Neural cell (in vitro differentiated cells): ENCODE measurements around the gene SPTB. TPM values are rescaled to one million over a fixed set of nuclear protein-coding genes. Genes with fewer than 3 reads are reported as not detected.

Experiments
- H2AFZ ChIP-seq: fragments of 200-600, 300-800 bp; sonication (generic), shearing (Covaris generic); 2 replicates; pipeline ENCODE4 v1.6.0; 2014; ENCODE audit warnings: low read depth, mild to moderate bottlenecking, antibody characterized with exemption, low read length, moderate library complexity
- H3F3A ChIP-seq: fragments of 200-600 bp; shearing (Covaris generic); 2 replicates; pipeline ENCODE4 v1.6.1; 2016; ENCODE audit warnings: mild to moderate bottlenecking, moderate library complexity, mixed read lengths, antibody characterized with exemption, low read length; ENCODE audit not compliant: insufficient read depth, poor library complexity, severe bottlenecking
- H3K27ac ChIP-seq: fragments of 200-600, 300-800 bp; sonication (generic), shearing (Covaris generic); 2 replicates; pipeline ENCODE4 v1.5.1; 2014; ENCODE audit warnings: mild to moderate bottlenecking, low read length, moderate library complexity
- H3K27me3 ChIP-seq: fragments of 300-800, 200-600 bp; sonication (generic), shearing (Covaris generic); 2 replicates; pipeline ENCODE4 v1.6.0; 2014; ENCODE audit warnings: mild to moderate bottlenecking, low read depth, low read length, moderate library complexity; ENCODE audit not compliant: insufficient read depth
- H3K36me3 ChIP-seq: fragments of 300-800, 200-600 bp; sonication (generic), shearing (Covaris generic); 2 replicates; pipeline ENCODE4 v1.5.1; 2014; ENCODE audit warnings: mild to moderate bottlenecking, antibody characterized with exemption, low read length, moderate library complexity; ENCODE audit not compliant: insufficient read depth
- H3K4me2 ChIP-seq: fragments of 300-800, 200-600 bp; sonication (generic), shearing (Covaris generic); 2 replicates; pipeline ENCODE4 v1.6.0; 2014; ENCODE audit warnings: mild to moderate bottlenecking, low read length
- H3K4me3 ChIP-seq: fragments of 300-800, 200-600 bp; sonication (generic), shearing (Covaris generic); 2 replicates; pipeline ENCODE4 v1.5.1; 2014; ENCODE audit warnings: mild to moderate bottlenecking, low read length, moderate library complexity
- H3K79me2 ChIP-seq: fragments of 200-600 bp; shearing (Covaris generic); replicated peaks from 2 replicates; pipeline ENCODE4 v1.6.0; 2014; ENCODE audit warnings: mild to moderate bottlenecking, low read length, moderate library complexity; ENCODE audit not compliant: insufficient read depth
- H3K9ac ChIP-seq: fragments of 300-800, 200-600 bp; sonication (generic), shearing (Covaris generic); 2 replicates; pipeline ENCODE4 v1.6.1; 2016; ENCODE audit warnings: mild to moderate bottlenecking, low read length, mixed read lengths
- H3K9me2 ChIP-seq: fragments of 200-600 bp; shearing (Covaris generic); 2 replicates; pipeline ENCODE4 v1.6.1; 2016; ENCODE audit warnings: mild to moderate bottlenecking, low read length, mixed read lengths; ENCODE audit not compliant: insufficient read depth
- H3K9me3 ChIP-seq: fragments of 200-600, 300-800 bp; sonication (generic), shearing (Covaris generic); 2 replicates; pipeline ENCODE4 v1.6.1; 2016; ENCODE audit warnings: mild to moderate bottlenecking, mixed run types, low read length, moderate library complexity, mixed read lengths
- H4K20me1 ChIP-seq: fragments of 200-600 bp; shearing (Covaris generic); 2 replicates; pipeline ENCODE4 v1.6.1; 2016; ENCODE audit warnings: mild to moderate bottlenecking, mixed run types; ENCODE audit not compliant: insufficient read depth
- CTCF ChIP-seq: fragments of 450-650 bp; IDR thresholded peaks from 2 replicates; pipeline ENCODE4 v1.5.1; 2014; ENCODE audit warnings: antibody characterized with exemption, mild to moderate bottlenecking, moderate library complexity; ENCODE audit not compliant: poor library complexity, severe bottlenecking
- EP300 ChIP-seq: fragments of 450-650 bp; conservative IDR thresholded peaks from 2 replicates; pipeline ENCODE4 v1.6.1; 2014; ENCODE audit warnings: antibody characterized with exemption, mild to moderate bottlenecking, moderate library complexity; ENCODE audit not compliant: poor library complexity, severe bottlenecking
- EZH2 ChIP-seq: fragments of 200-600, 300-800 bp; shearing (Covaris generic), sonication (generic); IDR thresholded peaks from 2 replicates; pipeline ENCODE4 v1.6.1; 2014; ENCODE audit warnings: antibody characterized with exemption, low read length, borderline replicate concordance, mild to moderate bottlenecking; ENCODE audit not compliant: insufficient read depth, poor library complexity, severe bottlenecking
- MXI1 ChIP-seq: fragments of 450-650 bp; conservative IDR thresholded peaks from 2 replicates; pipeline ENCODE4 v1.6.1; 2014; ENCODE audit warnings: antibody characterized with exemption, mild to moderate bottlenecking; ENCODE audit not compliant: poor library complexity, severe bottlenecking
- POLR2AphosphoS5 ChIP-seq: IDR thresholded peaks from 2 replicates; pipeline ENCODE4 v1.6.1; 2012
- RAD21 ChIP-seq: fragments of 450-650 bp; conservative IDR thresholded peaks from 2 replicates; pipeline ENCODE4 v1.6.1; 2014; ENCODE audit warnings: antibody characterized with exemption, mild to moderate bottlenecking, moderate library complexity
- SMC3 ChIP-seq: fragments of 450-650 bp; conservative IDR thresholded peaks from 2 replicates; pipeline ENCODE4 v1.6.1; 2014; ENCODE audit warnings: antibody characterized with exemption, mild to moderate bottlenecking, moderate library complexity; ENCODE audit not compliant: poor library complexity
- TAF1 ChIP-seq: IDR thresholded peaks from 2 replicates; pipeline ENCODE4 v1.6.1; 2012; ENCODE audit warnings: low read depth
- polyA plus RNA-seq: library from polyadenylated mRNA; depleted of rRNA; stranded (reverse); fragments of >200 nt; gene quantifications from 2 replicates; pipeline ENCODE4 v1.2.3, GENCODE V29; 2014
- TF ChIP-seq, protein P1 (sequence below): IDR thresholded peaks from 2 replicates; pipeline ENCODE4 v1.6.1; 2012; ENCODE audit warnings: borderline replicate concordance

Gene SPTB
- polyA plus RNA-seq, 1 donor from 2014 or later, result 1.9 TPM

DNA sequence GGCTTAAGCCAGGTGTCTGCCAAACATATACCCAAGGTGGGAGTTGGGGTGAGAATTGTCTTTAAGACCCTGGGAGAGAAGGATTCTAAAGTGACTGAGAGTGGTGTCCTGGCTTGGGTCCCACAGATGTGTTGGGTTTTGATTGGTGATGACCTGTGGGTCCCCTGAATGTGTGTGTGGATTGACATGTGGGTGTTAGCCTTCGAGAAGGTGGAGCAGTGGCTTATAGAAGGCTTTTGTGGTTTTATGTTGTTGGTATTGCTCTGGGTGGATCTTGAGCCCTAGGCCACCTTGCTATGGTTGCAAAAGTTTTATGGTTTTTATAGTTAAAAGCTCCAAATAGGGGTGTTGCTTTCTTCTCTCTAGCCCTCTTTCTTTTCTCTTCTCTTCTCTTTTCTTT lies 145.8 kb downstream of the SPTB start:
- Histone ChIP-seq H3K36me3 (peaks cover 15% of the 10 kb centered on the region), H3K4me2 (no peak overlapping the region), H2AFZ (no peak overlapping the region), H3K27me3 (no peaks in the 10 kb centered on the region), H3F3A (no peaks in the 10 kb centered on the region), H3K4me3 (no peak overlapping the region), H3K9me3 (no peaks in the 10 kb centered on the region), H4K20me1 (no peaks in the 10 kb centered on the region), H3K27ac (no peak overlapping the region), H3K9ac (no peak overlapping the region), H3K9me2 (no peaks in the 10 kb centered on the region), H3K79me2 (no peaks in the 10 kb centered on the region)
- TF ChIP-seq MXI1, result no peak
- TF ChIP-seq, protein P1, sequence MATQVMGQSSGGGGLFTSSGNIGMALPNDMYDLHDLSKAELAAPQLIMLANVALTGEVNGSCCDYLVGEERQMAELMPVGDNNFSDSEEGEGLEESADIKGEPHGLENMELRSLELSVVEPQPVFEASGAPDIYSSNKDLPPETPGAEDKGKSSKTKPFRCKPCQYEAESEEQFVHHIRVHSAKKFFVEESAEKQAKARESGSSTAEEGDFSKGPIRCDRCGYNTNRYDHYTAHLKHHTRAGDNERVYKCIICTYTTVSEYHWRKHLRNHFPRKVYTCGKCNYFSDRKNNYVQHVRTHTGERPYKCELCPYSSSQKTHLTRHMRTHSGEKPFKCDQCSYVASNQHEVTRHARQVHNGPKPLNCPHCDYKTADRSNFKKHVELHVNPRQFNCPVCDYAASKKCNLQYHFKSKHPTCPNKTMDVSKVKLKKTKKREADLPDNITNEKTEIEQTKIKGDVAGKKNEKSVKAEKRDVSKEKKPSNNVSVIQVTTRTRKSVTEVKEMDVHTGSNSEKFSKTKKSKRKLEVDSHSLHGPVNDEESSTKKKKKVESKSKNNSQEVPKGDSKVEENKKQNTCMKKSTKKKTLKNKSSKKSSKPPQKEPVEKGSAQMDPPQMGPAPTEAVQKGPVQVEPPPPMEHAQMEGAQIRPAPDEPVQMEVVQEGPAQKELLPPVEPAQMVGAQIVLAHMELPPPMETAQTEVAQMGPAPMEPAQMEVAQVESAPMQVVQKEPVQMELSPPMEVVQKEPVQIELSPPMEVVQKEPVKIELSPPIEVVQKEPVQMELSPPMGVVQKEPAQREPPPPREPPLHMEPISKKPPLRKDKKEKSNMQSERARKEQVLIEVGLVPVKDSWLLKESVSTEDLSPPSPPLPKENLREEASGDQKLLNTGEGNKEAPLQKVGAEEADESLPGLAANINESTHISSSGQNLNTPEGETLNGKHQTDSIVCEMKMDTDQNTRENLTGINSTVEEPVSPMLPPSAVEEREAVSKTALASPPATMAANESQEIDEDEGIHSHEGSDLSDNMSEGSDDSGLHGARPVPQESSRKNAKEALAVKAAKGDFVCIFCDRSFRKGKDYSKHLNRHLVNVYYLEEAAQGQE, result no peak
- no peak for TF ChIP-seq TAF1
- no peak for TF ChIP-seq RAD21
- no peak for TF ChIP-seq POLR2AphosphoS5
- TF ChIP-seq EZH2, result no peak

DNA sequence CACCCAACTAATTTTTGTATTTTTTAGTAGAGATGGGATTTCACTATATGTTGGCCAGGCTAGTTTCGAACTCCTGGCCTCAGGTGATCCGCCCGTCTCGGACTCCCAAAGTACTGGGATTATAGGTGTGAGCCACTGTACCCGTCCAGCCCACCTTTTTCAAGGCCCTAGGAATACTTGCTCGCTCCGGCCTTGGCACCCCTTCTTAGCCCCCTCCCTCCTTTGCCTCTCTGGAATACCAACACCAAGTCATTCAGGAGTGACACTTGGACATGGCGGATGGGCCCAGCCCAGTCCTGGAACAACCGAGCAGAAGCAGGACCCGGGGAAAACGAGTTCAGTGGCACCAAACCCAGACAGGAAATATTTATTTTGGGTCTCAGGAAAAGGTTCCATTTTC lies 146.4 kb downstream of the SPTB start:
- H2AFZ ChIP-seq, result no peak overlapping the region
- H3K27me3 ChIP-seq, result no peaks in the 10 kb centered on the region
- H3K9me3 ChIP-seq, result no peaks in the 10 kb centered on the region
- no peaks in the 10 kb centered on the region for H3K9me2 ChIP-seq
- TF ChIP-seq CTCF (no peak), POLR2AphosphoS5 (no peak), TAF1 (no peak), MXI1 (no peak), EP300 (no peak), RAD21 (no peak), SMC3 (no peak), EZH2 (no peak)
- TF ChIP-seq, protein P1, result no peak
- H3K27ac ChIP-seq, result no peak overlapping the region
- no peaks in the 10 kb centered on the region for H3K79me2 ChIP-seq
- no peak overlapping the region for H3K9ac ChIP-seq
- H3K4me3 ChIP-seq, result no peak overlapping the region
- no peaks in the 10 kb centered on the region for H4K20me1 ChIP-seq
- H3K36me3 ChIP-seq, result peaks cover 15% of the 10 kb centered on the region
- no peaks in the 10 kb centered on the region for H3F3A ChIP-seq
- H3K4me2 ChIP-seq, result no peak overlapping the region
